HEK293 (cell line): ENCODE measurements around the gene MYO1B.
A peak's percentile ranks its signal among the peaks of the same experiment; 100 is the strongest.

ENCODE experiments used
- CTCF ChIA-PET: fragments of 350-600 bp; formaldehyde crosslinking; extraction: SDS; loops from one replicate; lab custom pipeline; 2021; ENCODE audit warnings: antibody characterized with exemption; lab: Yijun Ruan, JAX
- POLR2A ChIA-PET: fragments of 300-600 bp; formaldehyde crosslinking; extraction: SDS; loops from one replicate; lab custom pipeline; 2020; ENCODE audit warnings: antibody characterized with exemption, inconsistent platforms; lab: Yijun Ruan, JAX
- H3K27ac ChIP-seq: fragments of 200-500 bp; sonication (Bioruptor generic); 2 replicates; pipeline ENCODE4 v1.5.1; 2014; ENCODE audit warnings: low read depth, low read length, control low read depth, inconsistent platforms; ENCODE audit errors: extremely low read depth
- H3K36me3 ChIP-seq, 2 experiments: fragments of 200-500 bp in 1 of 2; sonication (Bioruptor generic) in 1 of 2; 1 replicate in 1 of 2; 2 replicates in 1 of 2; pipeline ENCODE4 v1.5.1; 2014 to 2017; ENCODE audit warnings: inconsistent platforms in 2 of 2, low read length in 2 of 2; ENCODE audit not compliant: control insufficient read depth in 2 of 2, insufficient read depth in 1 of 2
- H3K4me1 ChIP-seq: fragments of 200-500 bp; sonication (Bioruptor generic); 2 replicates; pipeline ENCODE4 v1.5.1; 2014; ENCODE audit warnings: mild to moderate bottlenecking, low read length, inconsistent platforms; ENCODE audit not compliant: control insufficient read depth, insufficient read depth
- H3K4me3 ChIP-seq: 2 replicates; pipeline ENCODE4 v1.5.1; 2011; ENCODE audit warnings: low read depth, mild to moderate bottlenecking, control low read depth, low read length, moderate library complexity
- H3K9me3 ChIP-seq: fragments of 200-500 bp; sonication (Bioruptor generic); 2 replicates; pipeline ENCODE4 v1.5.1; 2014; ENCODE audit warnings: low read depth, low read length, inconsistent platforms; ENCODE audit not compliant: control insufficient read depth, insufficient read depth
- BCL11A ChIP-seq: fragments of 450-650 bp; formaldehyde crosslinking; IDR thresholded peaks from 2 replicates; pipeline ENCODE4 v1.5.1; 2016; ENCODE audit warnings: low read depth, missing biosample characterization, missing genetic modification characterization
- KLF10 ChIP-seq: fragments of 450-650 bp; IDR thresholded peaks from 2 replicates; pipeline ENCODE4 v1.5.1; 2018; ENCODE audit warnings: missing biosample characterization, mild to moderate bottlenecking, missing genetic modification characterization
- KLF9 ChIP-seq: fragments of 450-650 bp; formaldehyde crosslinking; IDR thresholded peaks from 2 replicates; pipeline ENCODE4 v1.5.1; 2016; ENCODE audit warnings: missing biosample characterization, missing genetic modification characterization, low read depth
- SETDB1 ChIP-seq: IDR thresholded peaks from one replicate; pipeline ENCODE4 v1.6.1; 2017; ENCODE audit warnings: mild to moderate bottlenecking, low read length, moderate library complexity, mixed read lengths; ENCODE audit not compliant: insufficient read length
- ZFP69B ChIP-seq: fragments of 450-650 bp; formaldehyde crosslinking; IDR thresholded peaks from 2 replicates; pipeline ENCODE4 v1.5.1; 2016; ENCODE audit warnings: missing biosample characterization, missing genetic modification characterization
- ZNF114 ChIP-seq: fragments of 450-650 bp; formaldehyde crosslinking; IDR thresholded peaks from 2 replicates; pipeline ENCODE4 v1.5.0; 2017; ENCODE audit warnings: missing biosample characterization, missing genetic modification characterization
- ZNF140 ChIP-seq: fragments of 450-650 bp; formaldehyde crosslinking; IDR thresholded peaks from 2 replicates; pipeline ENCODE4 v1.5.1; 2016; ENCODE audit warnings: missing biosample characterization, missing genetic modification characterization
- ZNF274 ChIP-seq, 2 experiments: fragments of 200-500 bp in 1 of 2; fragments of 450-650 bp in 1 of 2; sonication (Bioruptor generic) in 1 of 2; formaldehyde crosslinking in 1 of 2; IDR thresholded peaks; 2 replicates each; pipeline versions ENCODE4 v1.5.1 to v1.6.1; 2014 to 2016; ENCODE audit warnings: borderline replicate concordance in 1 of 2, inconsistent platforms in 1 of 2, low read length in 1 of 2, missing biosample characterization in 1 of 2, missing genetic modification characterization in 1 of 2
- ZNF473 ChIP-seq: fragments of 450-650 bp; formaldehyde crosslinking; IDR thresholded peaks from 2 replicates; pipeline ENCODE4 v1.5.1; 2017; ENCODE audit warnings: missing biosample characterization, missing genetic modification characterization
- ZNF626 ChIP-seq: fragments of 450-650 bp; sonication (Bioruptor Pico); formaldehyde crosslinking; IDR thresholded peaks from 2 replicates; pipeline ENCODE4 v1.5.1; 2018; ENCODE audit warnings: missing biosample characterization, missing genetic modification characterization, inconsistent platforms
- ZNF660 ChIP-seq: fragments of 450-650 bp; IDR thresholded peaks from 2 replicates; pipeline ENCODE4 v1.5.1; 2018; ENCODE audit warnings: missing biosample characterization, mild to moderate bottlenecking, missing genetic modification characterization
- ZNF76 ChIP-seq: fragments of 450-650 bp; formaldehyde crosslinking; IDR thresholded peaks from 2 replicates; pipeline ENCODE4; 2016; ENCODE audit warnings: low read depth, missing biosample characterization, missing genetic modification characterization, borderline replicate concordance
- TF ChIP-seq, protein P1 (sequence below): fragments of 450-650 bp; formaldehyde crosslinking; IDR thresholded peaks from 2 replicates; pipeline ENCODE4; 2016; ENCODE audit warnings: missing biosample characterization, missing genetic modification characterization
- TF ChIP-seq, protein P2 (sequence below): fragments of 450-650 bp; formaldehyde crosslinking; IDR thresholded peaks from 2 replicates; pipeline ENCODE4 v1.5.1; 2016; ENCODE audit warnings: missing biosample characterization, missing genetic modification characterization
- TF ChIP-seq, protein P3 (sequence below): fragments of 450-650 bp; formaldehyde crosslinking; IDR thresholded peaks from 2 replicates; pipeline ENCODE4 v1.5.1; 2016; ENCODE audit warnings: missing biosample characterization, missing genetic modification characterization, borderline replicate concordance
- TF ChIP-seq, protein P4 (sequence below): fragments of 450-650 bp; formaldehyde crosslinking; IDR thresholded peaks from 2 replicates; pipeline ENCODE4 v1.5.1; 2016; ENCODE audit warnings: missing biosample characterization, missing genetic modification characterization
- TF ChIP-seq, protein P5 (sequence below): fragments of 450-650 bp; formaldehyde crosslinking; IDR thresholded peaks from 2 replicates; pipeline ENCODE4 v1.5.1; 2016; ENCODE audit warnings: missing biosample characterization, missing genetic modification characterization
- TF ChIP-seq, protein P6 (sequence below): fragments of 450-650 bp; formaldehyde crosslinking; IDR thresholded peaks from 2 replicates; pipeline ENCODE4 v1.5.1; 2016; ENCODE audit warnings: missing biosample characterization, missing genetic modification characterization
- TF ChIP-seq, protein P7 (sequence below): fragments of 450-650 bp; formaldehyde crosslinking; IDR thresholded peaks from 2 replicates; pipeline ENCODE4 v1.5.1; 2016; ENCODE audit warnings: missing biosample characterization, missing genetic modification characterization

MYO1B gene

DNA sequence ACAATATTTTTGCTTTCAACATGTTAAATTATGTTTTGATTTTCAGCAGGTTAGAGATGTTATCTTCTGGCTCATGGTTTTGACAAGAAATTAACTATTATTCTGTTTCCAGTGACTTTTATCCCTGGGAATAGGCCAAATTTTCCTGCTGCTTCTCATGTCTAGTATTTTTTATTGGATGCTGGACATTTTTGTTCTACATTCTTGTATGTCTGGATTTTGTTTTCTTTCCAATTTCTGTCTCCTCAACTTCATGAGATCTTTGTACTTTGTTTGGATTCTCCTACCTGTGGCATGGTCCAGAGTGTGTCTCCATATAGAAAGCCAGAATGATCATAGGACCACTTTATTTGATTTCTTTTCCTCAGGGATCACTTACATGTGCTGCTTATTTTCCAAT is 33.1 kb upstream of the MYO1B start:
- POLR2A ChIA-PET: no interaction called here
- Histone ChIP-seq H3K4me1 (no peaks in the 10 kb centered on the region), H3K9me3 (no peaks in the 10 kb centered on the region), H3K27ac (no peak overlapping the region), H3K4me3 (no peak overlapping the region)
- CTCF ChIA-PET: no interaction called here
- no peak for TF ChIP-seq KLF10 (tag by site-specific recombination)
- peak; percentile 87 for TF ChIP-seq SETDB1
- no peak for TF ChIP-seq ZNF114
- TF ChIP-seq, protein P1, sequence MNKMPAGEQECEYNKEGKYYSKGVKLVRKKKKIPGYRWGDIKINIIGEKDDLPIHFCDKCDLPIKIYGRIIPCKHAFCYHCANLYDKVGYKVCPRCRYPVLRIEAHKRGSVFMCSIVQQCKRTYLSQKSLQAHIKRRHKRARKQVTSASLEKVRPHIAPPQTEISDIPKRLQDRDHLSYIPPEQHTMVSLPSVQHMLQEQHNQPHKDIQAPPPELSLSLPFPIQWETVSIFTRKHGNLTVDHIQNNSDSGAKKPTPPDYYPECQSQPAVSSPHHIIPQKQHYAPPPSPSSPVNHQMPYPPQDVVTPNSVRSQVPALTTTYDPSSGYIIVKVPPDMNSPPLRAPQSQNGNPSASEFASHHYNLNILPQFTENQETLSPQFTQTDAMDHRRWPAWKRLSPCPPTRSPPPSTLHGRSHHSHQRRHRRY: no peak
- TF ChIP-seq, protein P2, sequence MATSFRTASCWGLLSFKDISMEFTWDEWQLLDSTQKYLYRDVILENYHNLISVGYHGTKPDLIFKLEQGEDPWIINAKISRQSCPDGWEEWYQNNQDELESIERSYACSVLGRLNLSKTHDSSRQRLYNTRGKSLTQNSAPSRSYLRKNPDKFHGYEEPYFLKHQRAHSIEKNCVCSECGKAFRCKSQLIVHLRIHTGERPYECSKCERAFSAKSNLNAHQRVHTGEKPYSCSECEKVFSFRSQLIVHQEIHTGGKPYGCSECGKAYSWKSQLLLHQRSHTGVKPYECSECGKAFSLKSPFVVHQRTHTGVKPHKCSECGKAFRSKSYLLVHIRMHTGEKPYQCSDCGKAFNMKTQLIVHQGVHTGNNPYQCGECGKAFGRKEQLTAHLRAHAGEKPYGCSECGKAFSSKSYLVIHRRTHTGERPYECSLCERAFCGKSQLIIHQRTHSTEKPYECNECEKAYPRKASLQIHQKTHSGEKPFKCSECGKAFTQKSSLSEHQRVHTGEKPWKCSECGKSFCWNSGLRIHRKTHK (tag by site-specific recombination): peak; percentile 74
- TF ChIP-seq, protein P3, sequence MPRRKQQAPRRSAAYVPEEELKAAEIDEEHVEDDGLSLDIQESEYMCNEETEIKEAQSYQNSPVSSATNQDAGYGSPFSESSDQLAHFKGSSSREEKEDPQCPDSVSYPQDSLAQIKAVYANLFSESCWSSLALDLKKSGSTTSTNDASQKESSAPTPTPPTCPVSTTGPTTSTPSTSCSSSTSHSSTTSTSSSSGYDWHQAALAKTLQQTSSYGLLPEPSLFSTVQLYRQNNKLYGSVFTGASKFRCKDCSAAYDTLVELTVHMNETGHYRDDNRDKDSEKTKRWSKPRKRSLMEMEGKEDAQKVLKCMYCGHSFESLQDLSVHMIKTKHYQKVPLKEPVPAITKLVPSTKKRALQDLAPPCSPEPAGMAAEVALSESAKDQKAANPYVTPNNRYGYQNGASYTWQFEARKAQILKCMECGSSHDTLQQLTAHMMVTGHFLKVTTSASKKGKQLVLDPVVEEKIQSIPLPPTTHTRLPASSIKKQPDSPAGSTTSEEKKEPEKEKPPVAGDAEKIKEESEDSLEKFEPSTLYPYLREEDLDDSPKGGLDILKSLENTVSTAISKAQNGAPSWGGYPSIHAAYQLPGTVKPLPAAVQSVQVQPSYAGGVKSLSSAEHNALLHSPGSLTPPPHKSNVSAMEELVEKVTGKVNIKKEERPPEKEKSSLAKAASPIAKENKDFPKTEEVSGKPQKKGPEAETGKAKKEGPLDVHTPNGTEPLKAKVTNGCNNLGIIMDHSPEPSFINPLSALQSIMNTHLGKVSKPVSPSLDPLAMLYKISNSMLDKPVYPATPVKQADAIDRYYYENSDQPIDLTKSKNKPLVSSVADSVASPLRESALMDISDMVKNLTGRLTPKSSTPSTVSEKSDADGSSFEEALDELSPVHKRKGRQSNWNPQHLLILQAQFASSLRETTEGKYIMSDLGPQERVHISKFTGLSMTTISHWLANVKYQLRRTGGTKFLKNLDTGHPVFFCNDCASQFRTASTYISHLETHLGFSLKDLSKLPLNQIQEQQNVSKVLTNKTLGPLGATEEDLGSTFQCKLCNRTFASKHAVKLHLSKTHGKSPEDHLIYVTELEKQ (tag by site-specific recombination): no peak
- TF ChIP-seq KLF9 (tag by site-specific recombination): no peak
- TF ChIP-seq, all 188 proteins: peak for 2
- no peaks in the 10 kb centered on the region for H3K36me3 ChIP-seq

DNA sequence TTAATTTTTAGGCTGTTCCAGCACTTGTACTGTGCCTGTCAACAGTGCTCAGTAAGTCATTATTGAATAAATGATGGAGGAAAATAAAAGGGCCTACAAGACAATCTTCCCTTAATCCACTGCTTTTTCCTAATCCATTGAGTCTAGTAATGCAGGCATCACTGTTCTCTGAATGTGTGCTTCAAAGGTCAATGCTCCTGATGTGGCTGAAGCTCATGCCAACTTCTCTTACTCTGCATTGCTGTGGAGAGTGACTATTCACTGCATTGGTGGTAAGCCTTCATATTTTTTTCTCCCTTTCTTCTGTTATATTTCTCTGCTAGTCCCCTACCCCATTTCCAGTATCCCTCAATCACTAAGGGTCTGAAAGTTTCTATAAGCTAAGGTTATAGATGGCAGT is 31.9 kb upstream of the MYO1B start:
- Histone ChIP-seq H3K27ac (no peak overlapping the region), H3K9me3 (no peaks in the 10 kb centered on the region), H3K36me3 (no peaks in the 10 kb centered on the region), H3K4me1 (no peaks in the 10 kb centered on the region), H3K4me3 (no peak overlapping the region)
- ChIA-PET CTCF (interaction anchor here (0.6 kb wide), 1 partner anchor 25 kb away, joined by 3 read pairs; no protein-coding TSS in a partner anchor), POLR2A (no interaction called here)
- TF ChIP-seq ZNF473 (no peak), ZNF274 (IDR thresholded peaks at IDR 0.05; ENCODE audit: low read length) (no peak), ZNF274 (tag by site-specific recombination; IDR thresholded peaks at IDR 0.05; ENCODE audit: borderline replicate concordance) (no peak), ZNF626 (tag by site-specific recombination) (no peak), ZNF660 (tag by site-specific recombination) (no peak), BCL11A (no peak)
- TF ChIP-seq, protein P4, sequence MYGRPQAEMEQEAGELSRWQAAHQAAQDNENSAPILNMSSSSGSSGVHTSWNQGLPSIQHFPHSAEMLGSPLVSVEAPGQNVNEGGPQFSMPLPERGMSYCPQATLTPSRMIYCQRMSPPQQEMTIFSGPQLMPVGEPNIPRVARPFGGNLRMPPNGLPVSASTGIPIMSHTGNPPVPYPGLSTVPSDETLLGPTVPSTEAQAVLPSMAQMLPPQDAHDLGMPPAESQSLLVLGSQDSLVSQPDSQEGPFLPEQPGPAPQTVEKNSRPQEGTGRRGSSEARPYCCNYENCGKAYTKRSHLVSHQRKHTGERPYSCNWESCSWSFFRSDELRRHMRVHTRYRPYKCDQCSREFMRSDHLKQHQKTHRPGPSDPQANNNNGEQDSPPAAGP (tag by site-specific recombination): no peak

DNA sequence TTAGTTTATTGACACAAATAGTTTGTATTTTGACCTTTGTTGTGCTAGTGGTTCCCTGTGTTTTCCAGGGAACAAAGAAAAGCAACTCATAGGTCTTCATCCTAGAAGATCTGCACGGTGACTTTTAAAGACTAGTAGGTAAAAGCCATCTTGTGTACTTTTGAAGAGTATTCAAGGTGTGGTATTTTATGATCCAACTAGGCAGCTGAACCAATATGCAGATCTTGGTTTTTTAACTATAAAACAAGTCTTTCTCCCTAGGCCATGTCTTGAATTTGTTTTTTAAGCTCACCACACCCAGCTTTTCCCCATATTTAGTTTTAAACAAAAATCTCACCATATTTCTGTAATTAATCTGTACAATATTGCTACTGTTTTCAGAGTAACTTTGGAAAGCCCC is 30.0 kb upstream of the MYO1B start:
- Histone ChIP-seq H3K9me3 (no peaks in the 10 kb centered on the region), H3K4me3 (no peak overlapping the region), H3K27ac (no peak overlapping the region)
- POLR2A ChIA-PET: no interaction called here
- CTCF ChIA-PET: interaction anchor here (0.7 to 5.7 kb wide), 3 partner anchors 49 to 164 kb away, joined by 3 to 30 read pairs (median 6); no protein-coding TSS in a partner anchor
- TF ChIP-seq, protein P5, sequence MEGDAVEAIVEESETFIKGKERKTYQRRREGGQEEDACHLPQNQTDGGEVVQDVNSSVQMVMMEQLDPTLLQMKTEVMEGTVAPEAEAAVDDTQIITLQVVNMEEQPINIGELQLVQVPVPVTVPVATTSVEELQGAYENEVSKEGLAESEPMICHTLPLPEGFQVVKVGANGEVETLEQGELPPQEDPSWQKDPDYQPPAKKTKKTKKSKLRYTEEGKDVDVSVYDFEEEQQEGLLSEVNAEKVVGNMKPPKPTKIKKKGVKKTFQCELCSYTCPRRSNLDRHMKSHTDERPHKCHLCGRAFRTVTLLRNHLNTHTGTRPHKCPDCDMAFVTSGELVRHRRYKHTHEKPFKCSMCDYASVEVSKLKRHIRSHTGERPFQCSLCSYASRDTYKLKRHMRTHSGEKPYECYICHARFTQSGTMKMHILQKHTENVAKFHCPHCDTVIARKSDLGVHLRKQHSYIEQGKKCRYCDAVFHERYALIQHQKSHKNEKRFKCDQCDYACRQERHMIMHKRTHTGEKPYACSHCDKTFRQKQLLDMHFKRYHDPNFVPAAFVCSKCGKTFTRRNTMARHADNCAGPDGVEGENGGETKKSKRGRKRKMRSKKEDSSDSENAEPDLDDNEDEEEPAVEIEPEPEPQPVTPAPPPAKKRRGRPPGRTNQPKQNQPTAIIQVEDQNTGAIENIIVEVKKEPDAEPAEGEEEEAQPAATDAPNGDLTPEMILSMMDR (tag by site-specific recombination): no peak
- no peak for TF ChIP-seq ZNF274 (IDR thresholded peaks at IDR 0.05; ENCODE audit: low read length)
- TF ChIP-seq ZNF274 (tag by site-specific recombination; IDR thresholded peaks at IDR 0.05; ENCODE audit: borderline replicate concordance): no peak
- TF ChIP-seq KLF10 (tag by site-specific recombination): no peak
- TF ChIP-seq, protein P6, sequence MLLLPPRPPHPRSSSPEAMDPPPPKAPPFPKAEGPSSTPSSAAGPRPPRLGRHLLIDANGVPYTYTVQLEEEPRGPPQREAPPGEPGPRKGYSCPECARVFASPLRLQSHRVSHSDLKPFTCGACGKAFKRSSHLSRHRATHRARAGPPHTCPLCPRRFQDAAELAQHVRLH (tag by site-specific recombination): no peak
- no peak for TF ChIP-seq ZFP69B (tag by site-specific recombination)
- TF ChIP-seq, protein P7, sequence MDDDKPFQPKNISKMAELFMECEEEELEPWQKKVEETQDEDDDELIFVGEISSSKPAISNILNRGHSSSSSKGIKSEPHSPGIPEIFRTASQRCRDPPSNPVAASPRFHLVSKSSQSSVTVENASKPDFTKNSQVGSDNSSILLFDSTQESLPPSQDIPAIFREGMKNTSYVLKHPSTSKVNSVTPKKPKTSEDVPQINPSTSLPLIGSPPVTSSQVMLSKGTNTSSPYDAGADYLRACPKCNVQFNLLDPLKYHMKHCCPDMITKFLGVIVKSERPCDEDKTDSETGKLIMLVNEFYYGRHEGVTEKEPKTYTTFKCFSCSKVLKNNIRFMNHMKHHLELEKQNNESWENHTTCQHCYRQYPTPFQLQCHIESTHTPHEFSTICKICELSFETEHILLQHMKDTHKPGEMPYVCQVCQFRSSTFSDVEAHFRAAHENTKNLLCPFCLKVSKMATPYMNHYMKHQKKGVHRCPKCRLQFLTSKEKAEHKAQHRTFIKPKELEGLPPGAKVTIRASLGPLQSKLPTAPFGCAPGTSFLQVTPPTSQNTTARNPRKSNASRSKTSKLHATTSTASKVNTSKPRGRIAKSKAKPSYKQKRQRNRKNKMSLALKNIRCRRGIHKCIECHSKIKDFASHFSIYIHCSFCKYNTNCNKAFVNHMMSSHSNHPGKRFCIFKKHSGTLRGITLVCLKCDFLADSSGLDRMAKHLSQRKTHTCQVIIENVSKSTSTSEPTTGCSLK: no peak
- TF ChIP-seq ZNF76 (tag by site-specific recombination): no peak
- TF ChIP-seq ZNF140: no peak
- TF ChIP-seq, all 188 proteins: peak for 0
- no peaks in the 10 kb centered on the region for H3K4me1 ChIP-seq
- no peaks in the 10 kb centered on the region for H3K36me3 ChIP-seq
